SHP77 treated with DMSO at 0.1 percent for 48 hours (cell line): Measurements from ENCODE around the gene SLITRK5.

Source experiments
- DNase-seq: peaks from one replicate; lab custom pipeline; 2025; lab: John Stamatoyannopoulos, UW

SLITRK5 gene, protein sequence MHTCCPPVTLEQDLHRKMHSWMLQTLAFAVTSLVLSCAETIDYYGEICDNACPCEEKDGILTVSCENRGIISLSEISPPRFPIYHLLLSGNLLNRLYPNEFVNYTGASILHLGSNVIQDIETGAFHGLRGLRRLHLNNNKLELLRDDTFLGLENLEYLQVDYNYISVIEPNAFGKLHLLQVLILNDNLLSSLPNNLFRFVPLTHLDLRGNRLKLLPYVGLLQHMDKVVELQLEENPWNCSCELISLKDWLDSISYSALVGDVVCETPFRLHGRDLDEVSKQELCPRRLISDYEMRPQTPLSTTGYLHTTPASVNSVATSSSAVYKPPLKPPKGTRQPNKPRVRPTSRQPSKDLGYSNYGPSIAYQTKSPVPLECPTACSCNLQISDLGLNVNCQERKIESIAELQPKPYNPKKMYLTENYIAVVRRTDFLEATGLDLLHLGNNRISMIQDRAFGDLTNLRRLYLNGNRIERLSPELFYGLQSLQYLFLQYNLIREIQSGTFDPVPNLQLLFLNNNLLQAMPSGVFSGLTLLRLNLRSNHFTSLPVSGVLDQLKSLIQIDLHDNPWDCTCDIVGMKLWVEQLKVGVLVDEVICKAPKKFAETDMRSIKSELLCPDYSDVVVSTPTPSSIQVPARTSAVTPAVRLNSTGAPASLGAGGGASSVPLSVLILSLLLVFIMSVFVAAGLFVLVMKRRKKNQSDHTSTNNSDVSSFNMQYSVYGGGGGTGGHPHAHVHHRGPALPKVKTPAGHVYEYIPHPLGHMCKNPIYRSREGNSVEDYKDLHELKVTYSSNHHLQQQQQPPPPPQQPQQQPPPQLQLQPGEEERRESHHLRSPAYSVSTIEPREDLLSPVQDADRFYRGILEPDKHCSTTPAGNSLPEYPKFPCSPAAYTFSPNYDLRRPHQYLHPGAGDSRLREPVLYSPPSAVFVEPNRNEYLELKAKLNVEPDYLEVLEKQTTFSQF

DNA sequence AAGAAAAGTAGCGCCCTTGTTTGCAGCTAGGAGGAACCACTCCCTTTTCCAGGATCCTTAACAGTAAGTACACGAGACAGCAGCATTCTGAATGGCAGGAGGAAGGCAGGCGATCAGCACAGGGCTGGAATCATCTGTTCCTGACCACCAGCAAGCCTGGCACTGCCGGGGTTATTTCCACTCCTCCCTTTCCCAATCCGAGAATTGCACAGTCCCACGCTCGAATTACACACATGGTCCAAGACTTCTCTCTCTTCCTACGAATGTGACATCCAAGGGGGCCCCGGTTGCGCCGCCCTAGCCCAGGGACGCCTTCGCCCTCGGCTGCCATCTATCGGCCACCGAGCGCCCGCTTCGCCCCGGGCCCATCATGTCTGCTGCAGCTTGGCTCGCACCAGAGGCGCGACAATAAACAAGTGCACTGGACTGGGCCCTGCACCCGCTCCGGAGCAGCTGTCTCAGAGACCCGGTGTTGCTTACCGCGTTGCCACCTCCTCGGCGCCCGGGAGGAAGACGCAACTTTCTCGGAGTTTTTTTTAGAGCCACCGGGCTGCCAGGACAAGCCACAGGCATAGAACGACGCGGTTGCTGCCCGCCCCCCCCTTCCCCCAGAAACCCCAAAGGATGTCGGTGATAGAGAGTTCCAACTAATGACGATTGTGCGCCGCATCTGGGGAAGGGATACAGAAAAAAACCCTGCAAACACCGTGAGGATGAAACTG is at the start of gene SLITRK5:
SLITRK5 (plus strand) TSS at position 341 of the 722 bp plus-strand sequence. CDS start 4,018 bp downstream, outside the sequence.
- peak; percentile 94 for DNase-seq

DNA sequence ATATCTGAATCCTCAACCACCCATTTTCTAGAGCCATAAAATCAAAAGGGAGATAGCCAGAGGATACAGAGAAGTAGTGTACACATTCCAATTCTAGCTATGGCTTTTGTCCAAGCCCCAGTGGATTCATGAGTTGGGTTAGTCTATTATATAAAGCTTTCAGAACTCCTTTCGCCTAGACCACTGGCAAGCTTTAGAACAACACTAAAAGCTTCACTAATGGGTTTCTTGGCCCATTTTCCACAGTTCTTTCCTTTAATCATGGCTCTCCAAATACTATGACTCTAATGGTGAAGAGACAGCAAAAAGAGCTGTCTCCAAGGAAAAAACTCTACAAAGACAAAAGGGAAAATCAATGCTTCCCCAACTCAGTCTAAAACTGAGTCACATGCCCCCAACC is 48.2 kb upstream of the SLITRK5 start:
- no peak for DNase-seq

DNA sequence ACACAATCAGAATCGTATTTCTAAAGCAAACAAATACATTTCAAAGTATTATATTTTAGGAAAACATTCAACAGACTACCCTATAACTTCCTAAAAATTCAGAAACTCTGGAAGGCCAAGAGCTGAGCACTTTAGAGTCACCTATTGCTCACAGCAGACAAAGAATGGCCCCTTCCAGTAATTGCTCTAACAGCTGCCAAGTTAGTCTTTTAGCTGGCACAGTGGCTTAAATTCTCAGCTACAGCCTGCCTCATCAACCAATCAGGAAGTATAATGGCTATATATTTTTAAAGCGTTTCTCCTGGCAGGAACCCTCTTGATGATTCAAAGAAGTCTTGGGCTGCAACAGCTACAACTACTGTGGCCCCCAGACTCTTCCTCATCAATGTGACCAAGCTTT is 14.9 kb upstream of the SLITRK5 start:
- peak; percentile 89 for DNase-seq

DNA sequence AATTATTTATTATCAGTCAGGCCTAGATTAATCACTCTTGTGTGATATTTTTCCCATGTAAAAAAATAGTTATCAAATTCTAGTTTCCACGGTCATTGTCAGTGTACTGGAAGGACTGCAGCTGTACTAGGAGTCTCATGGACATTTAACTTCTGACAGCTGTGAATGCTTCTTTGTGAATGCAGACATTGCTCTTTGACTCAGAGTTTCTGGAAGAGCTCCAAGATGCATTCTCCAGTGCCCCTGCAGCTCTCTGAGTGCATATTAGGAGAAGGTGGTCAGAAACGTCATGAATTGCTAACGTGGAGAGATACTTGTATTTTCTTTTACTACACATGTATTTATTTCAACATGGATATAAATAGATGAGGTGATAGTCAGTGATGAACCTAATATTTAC is 9.7 kb upstream of the SLITRK5 start:
- DNase-seq, result peak; percentile 78

DNA sequence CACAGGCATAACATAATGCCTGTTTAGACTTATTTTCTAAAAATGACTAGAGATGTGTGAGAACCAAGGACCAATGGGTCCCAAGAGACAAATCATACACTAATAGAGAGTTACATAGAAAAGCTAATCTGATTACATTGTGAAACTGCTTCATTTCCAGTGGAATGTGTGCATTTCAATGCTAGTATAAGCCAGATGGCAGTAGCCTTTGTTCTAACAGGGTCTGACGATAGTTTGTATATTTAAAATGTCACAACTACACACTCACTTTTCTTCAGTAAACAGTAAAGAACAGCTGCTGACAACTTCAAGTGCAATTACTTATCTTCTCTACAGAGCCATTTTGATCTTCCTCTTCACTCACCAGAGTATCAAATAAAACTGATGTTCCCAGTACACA is 4.3 kb upstream of the SLITRK5 start:
- DNase-seq, result peak; percentile 99

DNA sequence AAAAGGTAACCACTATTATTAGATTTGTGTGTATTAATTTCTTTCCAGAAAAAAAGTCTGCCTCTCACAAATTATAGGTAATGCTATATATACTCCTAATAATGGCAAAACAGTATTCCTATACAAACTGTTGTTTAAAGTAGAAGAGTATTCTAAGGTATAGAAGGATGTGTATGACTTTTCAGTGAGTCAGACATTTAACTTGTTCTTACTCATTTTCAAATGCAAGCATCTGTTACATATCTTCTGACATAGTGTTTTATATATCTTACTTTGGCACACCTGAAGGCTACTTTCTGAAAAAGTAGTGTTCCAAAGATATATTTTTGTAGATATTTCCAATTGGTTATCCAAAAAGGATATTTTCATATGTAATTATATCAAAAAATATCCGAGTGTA is 3.5 kb upstream of the SLITRK5 start:
- DNase-seq, result no peak

DNA sequence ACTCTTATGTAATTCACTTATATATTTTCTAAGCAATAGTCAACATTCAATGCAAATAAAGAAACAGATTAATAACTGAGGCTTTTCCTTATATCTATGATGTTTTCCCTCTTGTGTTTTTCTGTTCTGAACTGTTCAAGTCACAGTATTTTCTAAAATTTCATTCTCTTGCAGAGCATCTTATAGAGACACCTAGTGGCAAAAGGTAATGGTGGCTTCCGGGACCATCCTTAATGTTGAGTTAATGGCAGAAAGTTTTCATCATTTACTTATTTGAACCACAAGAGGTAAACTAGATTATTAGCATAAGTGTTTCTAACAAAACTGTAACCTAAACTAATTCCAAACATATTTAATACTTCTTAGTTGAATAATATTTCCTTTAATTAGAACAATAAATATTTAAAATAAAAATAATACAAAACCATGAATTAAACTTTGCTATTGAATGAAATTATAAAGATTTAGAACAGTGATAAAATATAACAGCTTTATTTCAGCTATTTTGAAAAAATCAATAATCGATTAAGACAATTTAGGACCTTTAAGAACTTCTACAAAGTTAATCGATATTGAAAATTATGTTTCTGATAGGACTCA is 1.7 kb upstream of the SLITRK5 start:
- peak; percentile 90 for DNase-seq

DNA sequence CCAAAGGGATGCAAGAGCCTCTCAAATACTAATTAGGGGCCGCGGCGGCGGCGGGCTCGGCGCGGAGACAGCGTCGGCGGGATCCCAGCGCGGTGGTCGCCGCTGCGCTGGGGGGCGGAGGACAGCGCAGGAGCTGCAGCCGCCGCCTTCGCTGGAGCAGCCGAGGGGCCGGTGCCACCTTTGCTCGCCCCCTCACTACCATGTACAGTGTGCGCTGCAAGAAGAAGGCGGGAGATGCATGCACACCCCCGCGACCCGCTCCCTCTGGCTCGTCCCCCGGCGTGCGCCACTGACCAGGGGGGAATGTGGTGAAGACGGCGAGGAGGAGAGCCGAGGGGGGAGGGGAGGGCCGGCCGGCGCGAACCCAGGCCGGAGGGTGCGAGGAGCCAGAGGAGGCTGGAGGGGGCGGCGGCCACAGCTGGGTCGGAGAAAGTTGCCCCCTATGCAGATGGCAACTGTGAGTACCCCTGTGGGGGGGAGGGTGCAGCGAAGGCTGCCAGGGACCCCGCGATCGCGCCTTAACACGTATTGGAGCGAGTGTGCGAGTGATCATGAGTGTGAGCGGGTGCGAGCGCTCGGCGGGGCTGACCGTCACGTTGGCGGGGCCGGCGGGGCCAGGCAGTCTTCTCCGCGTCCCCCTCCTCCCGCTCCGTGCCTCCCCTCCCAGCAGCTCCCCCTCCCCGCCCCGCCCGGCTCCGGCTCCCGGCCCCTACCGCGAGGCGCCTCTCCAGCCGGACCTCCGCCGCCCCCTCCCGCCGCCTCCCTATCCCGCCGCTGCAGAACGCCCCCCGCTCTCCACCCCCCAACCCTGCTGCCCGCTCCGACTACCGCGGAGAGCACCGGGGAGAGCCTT is 808 bp downstream of the SLITRK5 start:
- no peak for DNase-seq

DNA sequence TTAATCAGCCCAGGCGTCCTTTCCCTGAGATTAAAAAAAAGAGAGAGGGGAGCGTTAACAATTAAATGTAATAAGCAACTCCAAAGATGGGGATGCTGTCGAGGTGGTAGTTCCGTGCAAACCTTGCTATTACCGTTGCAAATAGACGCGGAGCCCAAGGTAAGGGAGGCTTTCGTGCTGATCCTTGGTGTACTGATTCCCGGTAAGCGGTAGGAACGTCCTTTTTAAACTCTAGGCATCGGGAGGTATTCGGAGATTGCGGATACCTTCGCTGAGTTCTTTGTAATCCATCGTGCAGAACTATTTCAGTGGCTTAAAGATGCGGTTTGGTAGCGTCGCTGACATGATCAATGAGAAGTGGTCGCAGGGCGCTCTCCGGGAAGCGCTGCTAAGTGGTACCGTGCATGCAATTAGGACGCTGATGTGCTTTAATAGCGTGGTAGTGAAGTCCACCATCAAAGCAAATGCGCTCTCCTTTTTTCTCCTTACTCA is 3.1 kb downstream of the SLITRK5 start:
- no peak for DNase-seq

DNA sequence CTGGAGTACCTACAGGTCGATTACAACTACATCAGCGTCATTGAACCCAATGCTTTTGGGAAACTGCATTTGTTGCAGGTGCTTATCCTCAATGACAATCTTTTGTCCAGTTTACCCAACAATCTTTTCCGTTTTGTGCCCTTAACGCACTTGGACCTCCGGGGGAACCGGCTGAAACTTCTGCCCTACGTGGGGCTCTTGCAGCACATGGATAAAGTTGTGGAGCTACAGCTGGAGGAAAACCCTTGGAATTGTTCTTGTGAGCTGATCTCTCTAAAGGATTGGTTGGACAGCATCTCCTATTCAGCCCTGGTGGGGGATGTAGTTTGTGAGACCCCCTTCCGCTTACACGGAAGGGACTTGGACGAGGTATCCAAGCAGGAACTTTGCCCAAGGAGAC is 4.7 kb downstream of the SLITRK5 start:
- DNase-seq, result no peak

DNA sequence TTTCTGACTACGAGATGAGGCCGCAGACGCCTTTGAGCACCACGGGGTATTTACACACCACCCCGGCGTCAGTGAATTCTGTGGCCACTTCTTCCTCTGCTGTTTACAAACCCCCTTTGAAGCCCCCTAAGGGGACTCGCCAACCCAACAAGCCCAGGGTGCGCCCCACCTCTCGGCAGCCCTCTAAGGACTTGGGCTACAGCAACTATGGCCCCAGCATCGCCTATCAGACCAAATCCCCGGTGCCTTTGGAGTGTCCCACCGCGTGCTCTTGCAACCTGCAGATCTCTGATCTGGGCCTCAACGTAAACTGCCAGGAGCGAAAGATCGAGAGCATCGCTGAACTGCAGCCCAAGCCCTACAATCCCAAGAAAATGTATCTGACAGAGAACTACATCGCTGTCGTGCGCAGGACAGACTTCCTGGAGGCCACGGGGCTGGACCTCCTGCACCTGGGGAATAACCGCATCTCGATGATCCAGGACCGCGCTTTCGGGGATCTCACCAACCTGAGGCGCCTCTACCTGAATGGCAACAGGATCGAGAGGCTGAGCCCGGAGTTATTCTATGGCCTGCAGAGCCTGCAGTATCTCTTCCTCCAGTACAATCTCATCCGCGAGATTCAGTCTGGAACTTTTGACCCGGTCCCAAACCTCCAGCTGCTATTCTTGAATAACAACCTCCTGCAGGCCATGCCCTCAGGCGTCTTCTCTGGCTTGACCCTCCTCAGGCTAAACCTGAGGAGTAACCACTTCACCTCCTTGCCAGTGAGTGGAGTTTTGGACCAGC is 5.3 kb downstream of the SLITRK5 start:
- DNase-seq, result no peak

DNA sequence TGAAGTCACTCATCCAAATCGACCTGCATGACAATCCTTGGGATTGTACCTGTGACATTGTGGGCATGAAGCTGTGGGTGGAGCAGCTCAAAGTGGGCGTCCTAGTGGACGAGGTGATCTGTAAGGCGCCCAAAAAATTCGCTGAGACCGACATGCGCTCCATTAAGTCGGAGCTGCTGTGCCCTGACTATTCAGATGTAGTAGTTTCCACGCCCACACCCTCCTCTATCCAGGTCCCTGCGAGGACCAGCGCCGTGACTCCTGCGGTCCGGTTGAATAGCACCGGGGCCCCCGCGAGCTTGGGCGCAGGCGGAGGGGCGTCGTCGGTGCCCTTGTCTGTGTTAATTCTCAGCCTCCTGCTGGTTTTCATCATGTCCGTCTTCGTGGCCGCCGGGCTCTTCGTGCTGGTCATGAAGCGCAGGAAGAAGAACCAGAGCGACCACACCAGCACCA is 5.9 kb downstream of the SLITRK5 start:
- DNase-seq, result no peak

DNA sequence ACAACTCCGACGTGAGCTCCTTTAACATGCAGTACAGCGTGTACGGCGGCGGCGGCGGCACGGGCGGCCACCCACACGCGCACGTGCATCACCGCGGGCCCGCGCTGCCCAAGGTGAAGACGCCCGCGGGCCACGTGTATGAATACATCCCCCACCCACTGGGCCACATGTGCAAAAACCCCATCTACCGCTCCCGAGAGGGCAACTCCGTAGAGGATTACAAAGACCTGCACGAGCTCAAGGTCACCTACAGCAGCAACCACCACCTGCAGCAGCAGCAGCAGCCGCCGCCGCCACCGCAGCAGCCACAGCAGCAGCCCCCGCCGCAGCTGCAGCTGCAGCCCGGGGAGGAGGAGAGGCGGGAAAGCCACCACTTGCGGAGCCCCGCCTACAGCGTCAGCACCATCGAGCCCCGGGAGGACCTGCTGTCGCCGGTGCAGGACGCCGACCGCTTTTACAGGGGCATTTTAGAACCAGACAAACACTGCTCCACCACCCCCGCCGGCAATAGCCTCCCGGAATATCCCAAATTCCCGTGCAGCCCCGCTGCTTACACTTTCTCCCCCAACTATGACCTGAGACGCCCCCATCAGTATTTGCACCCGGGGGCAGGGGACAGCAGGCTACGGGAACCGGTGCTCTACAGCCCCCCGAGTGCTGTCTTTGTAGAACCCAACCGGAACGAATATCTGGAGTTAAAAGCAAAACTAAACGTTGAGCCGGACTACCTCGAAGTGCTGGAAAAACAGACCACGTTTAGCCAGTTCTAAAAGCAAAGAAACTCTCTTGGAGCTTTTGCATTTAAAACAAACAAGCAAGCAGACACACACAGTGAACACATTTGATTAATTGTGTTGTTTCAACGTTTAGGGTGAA is 6.6 kb downstream of the SLITRK5 start:
- DNase-seq, result peak; percentile 87

DNA sequence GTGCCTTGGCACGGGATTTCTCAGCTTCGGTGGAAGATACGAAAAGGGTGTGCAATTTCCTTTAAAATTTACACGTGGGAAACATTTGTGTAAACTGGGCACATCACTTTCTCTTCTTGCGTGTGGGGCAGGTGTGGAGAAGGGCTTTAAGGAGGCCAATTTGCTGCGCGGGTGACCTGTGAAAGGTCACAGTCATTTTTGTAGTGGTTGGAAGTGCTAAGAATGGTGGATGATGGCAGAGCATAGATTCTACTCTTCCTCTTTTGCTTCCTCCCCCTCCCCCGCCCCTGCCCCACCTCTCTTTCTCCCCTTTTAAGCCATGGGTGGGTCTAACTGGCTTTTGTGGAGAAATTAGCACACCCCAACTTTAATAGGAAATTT is 7.2 kb downstream of the SLITRK5 start:
- peak; percentile 74 for DNase-seq

DNA sequence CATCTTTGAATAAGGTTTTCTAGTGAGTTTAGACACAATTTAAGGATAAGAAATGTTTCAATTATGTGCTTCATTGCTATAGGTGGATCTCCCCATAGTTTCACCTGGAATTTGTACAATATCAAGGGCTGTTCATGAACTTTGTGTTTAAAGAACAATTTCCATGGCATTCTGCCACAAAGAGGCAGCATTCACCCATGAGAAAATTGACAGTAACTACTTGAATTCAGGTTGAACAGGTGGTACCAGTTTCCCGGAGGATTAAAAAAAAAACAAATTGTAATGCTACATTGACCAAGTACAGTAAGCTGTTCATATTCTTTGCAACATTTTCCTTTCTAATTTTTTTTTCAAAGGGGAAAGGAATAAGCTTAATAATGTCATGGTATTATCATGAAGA is 9.1 kb downstream of the SLITRK5 start:
- DNase-seq, result peak; percentile 89

DNA sequence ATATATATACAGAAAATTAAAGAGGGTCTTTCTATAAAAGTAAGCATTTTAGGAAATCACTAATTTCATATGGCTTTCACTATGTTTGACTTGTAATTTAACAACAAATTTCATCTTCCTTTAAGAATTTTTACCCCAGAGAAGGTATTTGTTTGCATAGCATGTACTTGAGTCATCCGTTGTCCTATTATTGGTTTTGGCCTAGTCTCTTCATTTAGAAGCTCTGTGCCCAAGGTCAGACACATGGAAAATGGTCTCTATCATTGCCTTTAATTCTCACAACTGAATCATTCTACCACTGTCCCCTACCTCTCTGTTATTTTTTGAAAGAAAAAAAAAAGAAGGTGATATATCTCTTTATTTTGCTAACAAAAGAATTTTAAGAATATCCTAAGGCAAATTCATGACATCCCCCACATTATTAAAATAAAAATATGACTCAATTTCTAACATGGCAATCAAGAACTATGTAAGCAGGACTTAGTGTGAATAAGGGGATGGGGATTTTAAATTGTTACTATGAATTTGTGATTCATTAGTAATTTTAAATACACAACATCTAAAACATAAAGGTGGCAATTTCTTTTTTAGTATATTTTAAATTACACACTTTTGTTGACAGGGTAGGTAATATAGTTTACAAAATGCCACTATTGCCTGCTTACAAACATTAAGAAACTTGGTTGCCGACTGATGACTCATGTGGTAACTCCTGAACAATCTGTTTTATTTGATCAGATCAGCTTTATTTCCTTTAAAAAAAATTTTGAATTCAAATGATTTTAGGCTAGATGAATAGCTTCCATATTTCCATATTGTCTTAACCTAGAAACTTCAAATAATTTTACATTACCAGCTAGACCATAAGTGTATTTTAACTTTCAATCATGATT is 13.9 kb downstream of the SLITRK5 start:
- peak; percentile 48 for DNase-seq

DNA sequence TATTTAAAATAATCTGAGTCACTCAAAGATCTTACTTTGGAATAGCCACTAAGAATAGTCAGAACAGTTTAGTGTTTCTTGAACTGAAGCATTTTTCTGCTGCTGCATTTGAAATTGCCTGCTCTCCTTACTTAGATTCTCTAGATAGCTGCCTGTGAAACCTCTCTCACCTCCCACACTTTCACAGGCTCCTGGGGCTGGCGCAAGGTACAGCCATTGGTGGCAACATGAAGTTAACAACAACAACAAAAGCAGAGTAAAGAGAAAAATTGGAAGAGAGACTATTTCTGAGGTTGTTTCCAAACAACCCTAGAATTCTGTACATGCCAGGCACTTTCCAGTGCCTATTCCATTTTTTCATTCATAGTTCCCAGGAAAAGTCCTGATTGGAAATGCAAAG is 25.3 kb downstream of the SLITRK5 start:
- DNase-seq, result no peak

DNA sequence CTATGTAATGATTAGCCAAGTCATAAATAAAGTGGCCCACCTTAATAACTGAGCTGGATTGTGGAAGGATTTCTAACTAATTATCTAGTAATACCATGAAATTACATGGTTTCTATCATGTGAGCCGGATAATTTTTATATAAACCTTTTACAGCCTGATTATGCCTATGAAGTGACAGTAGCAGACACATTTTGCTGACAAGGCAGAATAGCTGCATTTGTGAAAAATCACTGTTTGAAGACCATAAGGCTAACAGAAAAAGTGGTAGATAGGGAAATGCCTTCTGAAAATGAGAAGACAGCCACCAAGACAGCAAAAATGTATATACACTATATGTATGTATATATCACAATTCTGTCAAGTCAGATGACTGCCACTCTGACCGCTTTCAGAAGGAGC is 27.1 kb downstream of the SLITRK5 start:
- no peak for DNase-seq
